ENCODE measurements around the gene SERPINB6. TPM values are rescaled to one million over a fixed set of nuclear protein-coding genes. Genes with fewer than 3 reads are reported as not detected.
"Not testable (repeated sequence)": the region's sequence is repeated elsewhere in the genome, so short reads cannot be mapped to it uniquely, and the experiment has no call there.

Gene SERPINB6
- total RNA-seq, 1 donor from 2014 or later: 89.5 TPM

DNA sequence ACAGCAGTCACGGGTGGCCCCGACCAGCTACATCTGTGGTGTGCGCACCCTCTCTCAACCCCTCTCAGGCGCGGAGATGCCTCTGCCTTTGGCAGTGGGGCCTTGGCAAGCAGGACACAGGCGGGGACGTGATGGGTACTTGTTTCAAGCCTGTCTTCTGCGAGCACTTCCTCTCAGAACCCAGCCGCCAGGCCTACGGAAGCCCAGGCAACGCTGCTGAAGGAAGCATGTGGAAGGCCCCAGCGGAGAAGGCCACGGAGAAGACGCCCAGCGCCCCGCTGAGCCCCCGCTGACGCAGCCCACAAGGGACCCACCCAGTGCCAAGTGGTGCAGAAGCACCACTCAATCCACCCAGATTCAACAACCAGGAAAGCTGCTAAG lies 13.0 kb downstream of the SERPINB6 start:
- no peak for DNase-seq

DNA sequence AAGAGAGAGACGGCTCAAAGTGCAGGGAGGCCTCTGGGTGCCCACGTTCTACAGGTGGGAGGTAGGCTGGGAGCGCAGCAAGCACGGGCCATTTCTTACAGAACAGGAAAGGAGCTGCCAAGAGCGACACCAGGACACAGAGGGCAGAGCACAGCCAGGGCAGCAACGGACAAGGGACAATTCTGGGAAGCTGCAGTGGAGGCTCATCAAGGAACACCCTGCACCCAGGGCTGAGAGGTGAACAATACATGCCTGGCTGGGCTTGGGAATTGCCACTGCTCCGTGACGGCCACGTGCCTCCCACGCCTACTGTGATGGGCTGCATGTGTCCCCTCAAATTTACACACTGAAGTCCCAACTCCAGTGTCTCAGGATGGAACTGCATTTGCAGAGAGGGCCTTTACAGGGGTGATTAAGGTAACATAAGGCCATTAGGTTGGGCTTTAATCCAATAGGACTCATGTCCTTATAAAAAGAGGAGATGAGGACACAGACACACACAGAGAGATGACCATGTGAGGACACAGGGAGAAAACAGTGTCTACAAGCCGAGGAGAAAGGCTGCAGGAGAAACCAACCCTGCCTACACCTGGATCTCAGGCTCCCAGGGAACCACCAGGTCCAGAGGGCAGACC lies 13.6 kb downstream of the SERPINB6 start:
- DNase-seq: no peak

DNA sequence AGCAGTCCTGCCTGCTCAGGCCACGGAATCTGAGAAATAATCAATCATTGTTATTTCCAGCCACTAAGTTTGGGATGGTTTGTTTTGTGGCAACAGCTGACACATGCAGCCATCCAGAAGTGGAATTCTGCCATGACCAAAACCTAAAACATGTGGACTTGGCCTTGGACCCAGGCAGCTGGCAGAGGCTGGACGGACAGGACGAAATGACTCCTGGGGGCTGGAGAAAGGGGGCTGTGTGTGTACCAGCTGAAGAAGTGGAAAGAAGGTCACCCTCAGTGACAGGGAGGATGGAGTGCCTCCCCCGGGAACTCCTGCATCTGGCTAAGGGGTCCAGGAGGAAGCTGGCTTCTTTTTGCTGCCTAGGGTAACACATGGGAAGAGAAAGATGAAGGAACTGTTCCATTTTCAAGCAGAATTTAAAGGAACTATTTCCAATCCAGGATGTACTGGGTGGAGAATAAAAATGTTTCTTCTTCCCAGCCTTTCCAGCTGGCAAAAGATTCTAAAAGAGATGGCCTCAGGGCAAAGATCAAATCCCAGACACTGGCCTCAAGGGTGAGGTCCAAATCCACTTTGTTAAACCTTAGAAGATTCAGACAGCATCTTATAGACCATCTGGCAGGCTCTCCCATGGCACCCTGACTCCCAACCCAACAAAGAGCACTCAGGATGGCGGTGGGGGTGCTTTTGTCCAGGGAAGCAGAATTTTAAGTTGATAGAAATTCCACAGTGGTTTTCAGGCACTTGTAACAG lies 14.3 kb downstream of the SERPINB6 start:
- peak; percentile 69 for DNase-seq

DNA sequence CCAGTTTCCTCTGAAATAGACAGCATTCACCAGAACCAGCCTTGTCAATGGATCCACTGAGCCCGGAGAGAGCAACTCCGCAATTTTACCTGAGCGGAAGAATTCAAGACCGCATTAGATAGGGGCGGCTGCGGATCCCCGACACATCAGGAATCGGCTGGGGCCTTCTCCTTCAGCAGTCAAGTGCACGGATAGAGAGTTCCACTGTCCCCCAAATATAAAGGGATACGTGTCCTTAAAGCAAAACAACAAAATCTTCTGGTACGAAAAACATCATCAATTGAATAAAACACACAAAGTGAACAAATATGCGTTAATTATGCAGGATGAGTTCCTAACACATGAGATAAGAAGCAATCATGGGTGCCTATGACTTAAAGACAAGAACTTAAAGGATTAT lies 18.3 kb downstream of the SERPINB6 start:
- DNase-seq: no peak

DNA sequence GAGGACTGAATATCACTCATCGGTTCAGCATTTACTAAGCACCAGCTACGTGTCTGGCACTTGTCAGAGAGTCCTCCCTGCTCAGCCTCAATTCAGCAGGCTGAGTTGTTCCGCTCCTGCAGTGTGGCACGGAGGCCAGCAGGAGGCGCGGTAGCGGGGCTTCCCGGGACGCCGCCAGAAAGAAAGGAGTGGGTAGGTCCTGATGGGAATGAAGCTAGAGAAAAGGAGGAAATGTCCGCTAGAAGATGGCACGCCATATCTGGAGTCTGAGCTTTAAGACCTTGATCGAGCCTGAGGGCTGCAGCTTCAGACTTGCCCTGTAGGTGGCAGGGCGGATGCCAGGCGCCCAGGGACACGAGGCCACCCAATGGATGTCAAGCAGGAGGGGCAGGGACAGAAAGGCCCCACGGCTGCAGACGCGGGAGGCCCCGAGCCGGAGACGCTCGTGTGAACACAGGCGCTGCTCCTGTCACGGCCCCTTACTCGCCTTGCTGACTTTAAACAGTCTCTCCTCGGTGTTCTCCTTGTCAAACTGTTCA lies 18.7 kb downstream of the SERPINB6 start:
- peak; percentile 85 for DNase-seq

DNA sequence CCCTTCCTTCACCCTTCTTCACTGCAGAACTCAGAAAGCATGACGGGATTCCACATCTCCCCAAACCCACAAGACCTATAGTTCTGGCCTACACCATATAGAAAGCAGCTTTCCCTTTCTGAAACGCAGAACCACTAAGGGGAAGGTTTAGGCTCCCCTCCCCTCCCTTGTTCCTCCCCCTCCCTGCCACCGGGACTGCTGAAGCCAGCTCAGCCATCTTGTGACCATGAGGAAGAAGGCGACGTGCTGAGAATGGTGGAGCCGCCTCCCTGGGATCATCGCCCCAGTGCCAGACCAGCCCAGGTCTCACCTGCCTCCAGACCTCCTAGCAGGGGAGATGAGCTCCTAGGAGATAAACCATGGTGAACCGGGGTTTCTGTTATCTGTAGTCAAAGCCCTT lies 19.6 kb downstream of the SERPINB6 start:
- no peak for DNase-seq

DNA sequence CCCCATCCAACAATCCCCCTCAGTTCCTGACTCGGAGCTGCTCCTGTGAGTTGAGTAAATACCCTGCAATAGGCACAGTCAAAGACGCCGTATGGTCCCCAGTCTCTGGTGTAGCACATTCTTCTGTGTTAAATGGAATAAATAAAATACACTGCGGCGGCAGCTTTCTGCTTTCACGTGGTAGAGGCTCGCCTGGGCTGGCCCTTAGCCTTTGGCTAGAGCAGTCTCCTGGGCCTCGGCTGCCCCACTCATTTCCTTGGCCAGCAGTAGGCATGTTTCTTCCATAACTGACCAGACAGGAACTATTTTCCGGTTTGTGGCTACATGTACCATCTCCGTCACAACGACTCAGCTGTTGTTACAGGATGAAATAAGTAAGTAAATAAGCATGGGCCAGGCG lies 20.7 kb downstream of the SERPINB6 start:
- DNase-seq: no peak

DNA sequence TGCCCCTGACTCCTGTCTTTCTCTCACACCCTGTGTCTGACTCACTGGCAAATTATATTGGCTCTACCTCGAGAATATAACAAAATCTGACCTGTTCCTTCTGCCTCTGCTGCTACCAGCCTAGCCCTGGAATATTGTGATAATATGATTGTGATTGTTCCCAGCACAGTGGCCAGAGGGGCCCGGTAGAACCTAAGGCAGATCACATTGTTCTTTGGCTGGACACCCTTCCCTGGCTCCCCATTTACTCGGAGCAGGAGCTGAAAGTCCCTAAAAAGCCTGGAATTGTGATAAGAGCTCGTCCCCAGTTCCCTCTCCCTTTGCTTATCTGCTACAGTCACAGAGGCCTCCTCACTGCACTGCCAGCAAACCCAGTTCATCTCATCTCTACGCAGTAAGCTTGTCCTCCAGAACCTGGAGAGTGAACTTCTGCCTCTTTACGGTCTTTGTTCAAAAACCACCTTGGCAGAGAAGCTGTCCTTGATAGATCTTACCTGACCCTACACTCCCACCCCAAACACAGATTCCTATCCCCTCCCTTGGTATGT lies 21.8 kb downstream of the SERPINB6 start:
- DNase-seq: no peak

DNA sequence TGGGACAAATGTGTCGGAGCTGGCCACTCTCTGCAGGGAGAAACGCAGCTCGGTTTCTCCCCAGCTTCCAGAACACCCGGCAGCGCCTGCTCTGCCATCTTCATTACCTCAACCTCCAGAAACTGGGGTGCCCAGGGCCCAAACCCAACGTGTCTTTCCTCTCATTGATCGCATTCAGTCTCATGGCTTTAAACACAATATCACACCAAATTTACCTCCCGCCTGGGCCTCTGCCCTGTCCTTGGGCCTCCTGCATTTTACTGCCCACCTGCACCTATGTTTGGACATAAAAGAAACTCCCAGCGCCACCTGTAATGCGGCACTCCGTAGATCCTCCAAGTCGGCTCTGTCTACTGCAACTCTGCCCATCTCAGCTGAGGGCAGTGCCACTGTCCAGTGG lies 22.2 kb downstream of the SERPINB6 start:
- DNase-seq: no peak

DNA sequence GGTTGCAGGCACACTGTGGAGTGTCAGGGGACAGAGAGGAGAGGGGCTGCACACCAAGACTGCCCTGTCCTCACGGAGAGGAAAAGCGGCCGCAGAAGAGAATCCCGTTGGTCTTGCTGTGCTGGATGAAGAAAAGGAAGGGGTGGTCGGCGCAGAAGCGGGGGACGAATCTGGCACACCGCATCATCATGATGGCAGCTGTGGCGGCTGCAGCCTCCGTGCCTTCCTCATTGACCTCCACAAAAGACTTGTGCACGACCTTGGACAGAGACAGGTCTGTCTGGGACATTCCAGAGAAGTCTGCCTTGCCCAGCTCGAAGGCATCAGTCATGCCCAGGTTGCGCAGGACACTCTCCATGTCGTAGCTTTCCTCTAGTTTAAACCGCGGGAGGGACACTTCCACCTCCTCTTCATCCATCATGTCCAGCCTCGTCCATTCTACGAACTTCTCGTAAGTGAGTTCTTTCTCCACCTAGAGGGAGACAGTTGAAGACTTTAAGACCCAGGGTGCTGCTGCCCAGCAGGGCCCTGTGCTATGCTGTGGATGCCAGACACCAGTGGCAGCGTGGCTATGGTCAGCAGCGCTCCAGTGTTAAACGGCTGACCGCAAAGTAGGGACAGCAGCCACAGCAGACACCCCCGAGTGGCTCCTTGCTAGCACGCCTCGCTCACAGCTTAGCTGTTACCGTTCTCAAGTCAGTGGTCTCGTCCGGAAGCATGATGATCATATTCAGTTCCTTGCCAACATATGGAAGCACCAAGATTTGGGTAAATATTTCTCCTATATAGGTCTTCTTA lies 22.9 kb downstream of the SERPINB6 start:
- DNase-seq: no peak

DNA sequence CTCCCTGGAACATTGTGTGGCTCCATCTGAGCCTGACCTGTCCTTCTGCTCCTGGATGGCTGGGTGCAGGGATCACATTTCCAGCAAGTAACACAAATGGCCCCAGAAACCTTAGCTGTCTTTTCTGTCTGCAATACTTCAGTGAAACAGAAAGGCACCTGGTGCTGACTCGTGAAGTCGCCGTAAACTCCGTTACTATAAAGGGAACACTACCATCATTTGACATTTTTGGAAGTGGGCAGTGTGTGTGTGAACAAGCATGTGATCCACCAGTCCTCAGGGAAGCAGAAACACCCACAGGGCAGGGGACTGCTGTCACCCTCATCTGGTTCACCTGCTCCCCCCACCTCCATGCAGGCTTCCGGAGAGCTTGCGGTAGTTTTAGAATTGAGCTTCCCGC lies 23.9 kb downstream of the SERPINB6 start:
- no peak for DNase-seq

DNA sequence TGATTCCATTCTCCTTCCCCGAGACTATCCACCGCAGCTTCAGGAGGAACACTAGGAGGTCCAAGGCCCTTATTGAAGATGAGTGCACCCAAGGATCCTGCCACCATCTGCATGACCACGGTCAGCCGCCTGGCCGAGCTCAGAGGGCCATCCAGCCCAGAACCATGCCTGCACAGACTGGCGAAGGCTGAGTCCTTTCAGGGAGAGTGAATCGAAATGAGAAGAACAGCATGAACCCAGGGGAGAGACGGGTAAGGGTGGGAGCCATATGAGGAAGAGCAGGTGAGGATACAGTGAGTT lies 26.3 kb downstream of the SERPINB6 start:
- no peak for DNase-seq

DNA sequence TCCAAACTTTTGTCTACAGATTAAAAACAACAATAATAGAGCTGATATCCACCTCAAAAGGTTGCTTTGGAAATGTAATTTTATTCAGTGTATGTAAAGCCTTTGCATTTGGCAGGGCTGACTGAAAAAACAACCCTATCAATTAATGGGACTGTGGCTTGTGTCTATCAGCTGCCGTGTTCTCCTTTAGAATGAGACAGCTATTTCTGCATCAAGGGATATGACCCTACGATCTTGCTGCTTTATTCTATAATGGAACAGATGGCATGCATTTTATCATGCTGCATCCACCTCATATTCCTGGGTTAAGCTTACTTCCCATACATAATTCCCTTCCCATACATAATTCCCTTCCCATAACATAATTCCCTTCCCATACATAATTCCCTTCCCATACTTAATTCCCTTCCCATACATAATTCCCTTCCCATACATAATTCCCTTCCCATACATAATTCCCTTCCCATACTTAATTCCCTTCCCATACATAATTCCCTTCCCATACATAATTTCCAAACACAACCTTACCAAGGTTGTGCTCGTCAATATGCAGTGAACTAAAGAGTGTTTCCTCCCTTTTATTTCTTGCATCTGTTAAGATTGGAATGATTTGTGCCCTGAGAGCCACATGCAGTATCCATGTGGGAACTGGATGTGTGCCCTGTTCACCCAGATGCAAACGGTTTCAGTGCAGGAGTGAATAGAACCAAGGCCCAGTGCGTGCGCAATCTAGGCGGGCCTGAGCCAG lies 26.8 kb downstream of the SERPINB6 start:
- no peak for DNase-seq

DNA sequence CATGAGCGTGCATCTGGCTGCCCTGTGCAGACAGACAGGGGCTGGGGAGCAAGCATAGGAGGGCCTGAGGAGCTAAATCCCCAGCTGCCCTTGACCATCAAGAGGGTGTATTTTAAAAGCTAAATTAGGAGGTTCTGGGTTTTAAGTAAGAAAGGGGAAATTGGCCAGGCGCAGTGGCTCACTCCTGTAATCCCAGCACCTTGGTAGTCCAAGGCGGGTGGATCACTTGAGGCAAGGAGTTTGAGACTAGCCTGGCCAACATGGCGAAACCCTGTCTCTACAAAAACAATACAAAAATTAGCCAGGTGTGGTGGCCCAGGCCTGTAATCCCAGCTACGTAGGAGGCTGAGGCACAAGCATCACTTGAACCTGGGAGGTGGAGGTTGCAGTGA lies 27.8 kb downstream of the SERPINB6 start:
- DNase-seq: no peak

DNA sequence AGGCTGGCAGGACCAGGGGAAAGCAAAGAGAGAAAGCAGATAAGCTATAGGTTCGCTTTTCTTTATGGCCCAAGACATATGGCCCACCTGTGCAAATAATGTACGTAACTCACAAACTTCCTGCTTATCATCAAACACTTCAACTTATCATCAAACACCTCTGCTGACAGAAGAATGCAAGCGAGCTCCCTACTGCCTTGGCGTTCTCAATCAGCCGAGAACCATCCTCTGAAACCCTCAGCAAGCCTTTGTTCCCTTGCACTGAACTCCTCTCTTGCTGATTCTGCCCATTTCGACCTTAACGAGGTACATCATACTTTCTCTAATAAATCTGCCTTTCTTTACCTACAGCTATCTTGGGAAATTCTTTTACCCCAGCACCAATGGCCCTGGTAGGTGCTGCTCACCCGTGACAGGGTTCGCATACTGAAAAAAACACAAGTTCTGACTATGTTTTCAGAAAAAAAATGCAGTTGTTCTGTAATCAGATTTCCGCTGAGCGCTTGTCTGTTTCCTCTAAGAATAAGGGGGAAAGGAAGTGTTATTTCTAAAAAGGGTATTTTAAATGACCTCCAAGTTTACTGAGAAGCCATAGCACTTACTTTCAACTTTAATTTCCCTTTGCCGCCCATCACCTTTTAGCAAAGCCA lies 28.3 kb downstream of the SERPINB6 start:
- DNase-seq: no peak

DNA sequence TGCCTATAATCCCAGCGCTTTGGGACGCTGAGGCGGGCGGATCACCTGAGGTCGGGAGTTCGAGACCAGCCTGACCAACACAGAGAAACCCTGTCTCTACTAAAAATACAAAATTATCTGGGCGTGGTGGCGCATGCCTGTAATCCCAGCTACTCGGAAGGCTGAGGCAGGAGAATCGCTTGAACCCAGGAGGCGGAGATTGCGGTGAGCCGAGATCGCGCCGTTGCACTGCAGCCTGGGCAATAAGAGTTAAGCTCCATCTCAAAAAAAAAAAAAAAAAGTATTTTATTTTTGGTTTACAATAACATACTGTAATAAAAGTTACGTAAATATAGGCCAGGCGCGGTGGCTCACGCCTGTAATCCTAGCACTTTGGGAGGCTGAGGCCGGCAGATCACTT lies 29.3 kb downstream of the SERPINB6 start:
- DNase-seq: not testable (repeated sequence)

DNA sequence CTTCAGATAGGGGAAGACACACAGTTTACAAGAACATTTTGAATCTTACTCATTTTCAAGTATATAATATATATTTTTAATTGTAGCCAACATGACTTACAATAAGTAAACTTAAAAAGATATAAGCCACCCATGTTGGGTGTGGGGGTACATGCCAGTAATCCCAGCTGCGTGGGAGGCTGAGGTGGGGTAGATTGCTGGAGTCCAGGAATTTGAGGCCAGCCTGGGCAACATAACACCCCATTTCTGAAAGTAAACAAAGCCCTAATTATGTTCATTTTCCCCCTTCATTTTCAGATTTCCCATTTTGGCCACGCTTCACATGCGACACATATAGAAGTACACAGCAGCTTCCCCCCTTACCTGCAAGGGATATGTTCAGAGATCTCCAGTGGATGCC lies 30.5 kb downstream of the SERPINB6 start:
- DNase-seq: no peak

DNA sequence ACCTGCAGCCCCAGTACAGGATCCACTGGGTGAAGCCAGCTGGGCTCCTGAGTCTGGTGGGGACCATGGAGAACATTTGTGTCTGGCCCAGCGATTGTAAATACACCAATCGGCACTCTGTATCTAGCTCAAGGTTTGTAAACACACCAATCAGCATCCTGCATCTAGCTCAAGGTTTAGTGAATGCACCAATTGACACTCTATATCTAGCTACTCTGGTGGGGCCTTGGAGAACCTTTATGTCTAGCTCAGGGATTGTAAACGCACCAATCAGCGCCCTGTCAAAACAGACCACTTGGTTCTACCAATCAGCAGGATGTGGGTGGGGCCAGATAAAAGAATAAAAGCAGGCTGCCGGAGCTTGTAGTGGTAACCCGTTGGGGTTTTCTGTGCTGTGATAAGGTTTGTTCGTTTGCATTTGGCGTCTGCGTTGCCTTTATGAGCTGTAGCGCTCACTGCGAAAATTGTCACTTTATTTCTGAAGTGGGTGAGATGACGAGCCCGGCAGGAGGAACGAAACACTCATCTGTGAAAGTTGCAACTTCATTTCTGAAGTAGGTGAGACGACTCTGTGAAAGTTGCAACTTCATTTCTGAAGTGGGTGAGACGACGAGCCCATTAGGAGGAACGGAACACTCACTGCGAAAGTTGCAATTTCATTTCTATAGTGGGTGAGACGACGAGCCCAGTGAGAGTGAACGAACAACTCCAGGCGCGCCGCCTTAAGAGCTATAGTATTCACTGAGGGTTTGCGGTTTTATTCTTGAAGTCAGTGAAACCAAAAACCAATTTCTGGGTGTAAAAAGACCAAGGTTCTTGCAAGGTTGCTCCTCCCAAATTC lies 31.1 kb downstream of the SERPINB6 start:
- DNase-seq: no peak

DNA sequence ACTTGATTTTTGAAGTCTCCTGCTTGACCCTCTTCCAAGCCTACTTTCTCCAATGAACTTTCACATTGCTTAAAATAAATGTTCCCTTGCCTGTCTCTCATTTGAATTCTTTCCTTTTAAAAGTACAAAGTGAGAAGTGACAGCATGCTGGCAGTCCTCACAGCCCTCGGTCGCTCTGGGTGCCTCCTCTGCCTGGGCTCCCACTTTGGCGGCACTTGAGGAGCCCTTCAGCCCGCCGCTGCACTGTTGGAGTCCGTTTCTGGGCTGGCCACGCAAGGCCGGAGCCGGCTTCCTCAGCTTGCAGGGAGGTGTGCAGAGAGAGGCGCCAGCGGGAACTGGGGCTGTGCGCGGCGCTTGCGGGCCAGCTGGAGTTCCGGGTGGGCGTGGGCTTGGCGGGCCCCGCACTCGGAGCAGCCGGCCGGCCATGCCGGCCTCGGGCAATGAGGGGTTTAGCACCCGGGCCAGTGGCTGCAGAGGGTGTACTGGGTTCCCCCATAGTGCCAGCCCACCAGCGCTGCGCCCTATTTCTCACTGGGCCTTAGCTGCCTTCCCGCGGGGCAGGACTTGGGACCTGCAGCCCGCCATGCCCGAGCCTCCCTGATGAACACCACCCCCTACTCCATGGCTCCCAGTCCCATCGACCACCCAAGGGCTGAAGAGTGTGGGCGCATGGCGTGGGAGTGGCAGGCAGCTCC lies 31.9 kb downstream of the SERPINB6 start:
- no peak for DNase-seq

DNA sequence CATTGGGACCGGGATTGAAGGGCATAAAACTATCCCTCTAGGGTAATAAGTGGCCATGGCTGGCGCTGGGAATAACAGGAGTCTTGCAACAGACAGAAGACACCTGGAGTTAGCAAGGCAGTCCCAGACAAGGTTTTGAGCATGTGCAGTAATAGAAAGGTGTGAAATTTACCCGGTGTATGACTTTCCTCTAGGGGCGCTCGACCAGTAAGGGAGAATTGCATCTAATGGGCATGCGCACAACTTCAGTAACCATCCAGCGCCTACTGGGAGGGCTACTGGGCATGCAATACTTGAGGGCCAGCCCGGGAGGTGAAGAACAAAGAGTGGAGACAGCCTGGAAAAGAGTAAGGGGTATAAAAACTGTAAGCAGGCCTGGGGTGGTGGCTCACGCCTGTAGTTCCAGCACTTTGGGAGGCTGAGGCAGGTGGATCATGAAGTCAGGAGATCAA lies 32.7 kb downstream of the SERPINB6 start:
- DNase-seq: no peak

Data from tongue (tissue), 2 donors.